ENCODE results near the gene BTBD19.

GRCh38 chr1:44828841-44829440 is 20.6 kb downstream of the BTBD19 start:
- TF ChIP-seq POLR2A (IDR thresholded peaks at IDR 0.05; ENCODE audit: low read depth, low read length) = no peak
- no peak for TF ChIP-seq TAF1 (IDR thresholded peaks at IDR 0.05; ENCODE audit: borderline replicate concordance, low read depth, low read length)
- TF ChIP-seq POLR2AphosphoS5 (IDR thresholded peaks at IDR 0.05; ENCODE audit: low read depth, low read length) = no peak
